Progenitor cell of endocrine pancreas (in vitro differentiated cells): ENCODE data around the gene MMEL1. TPM values are rescaled to one million over a fixed set of nuclear protein-coding genes. Genes with fewer than 3 reads are reported as not detected.

Experiments
- DNase-seq: peaks from one replicate; pipeline ENCODE4 v3.0.0; 2021; ENCODE audit warnings: low spot score; ENCODE audit not compliant: unreplicated experiment
- H3K27ac Mint-ChIP-seq: 2 replicates; pipeline ENCODE4 v1.8.0; 2021; ENCODE audit warnings: mild to moderate bottlenecking, moderate library complexity, mixed read lengths
- H3K27me3 Mint-ChIP-seq: 2 replicates; pipeline ENCODE4 v1.8.0; 2021; ENCODE audit warnings: mixed read lengths
- H3K36me3 Mint-ChIP-seq: 2 replicates; pipeline ENCODE4 v1.8.0; 2022; ENCODE audit warnings: mixed read lengths; ENCODE audit not compliant: insufficient read depth
- H3K4me1 Mint-ChIP-seq: 2 replicates; pipeline ENCODE4 v1.8.0; 2021; ENCODE audit warnings: low read depth, mixed read lengths
- H3K4me3 Mint-ChIP-seq: 2 replicates; pipeline ENCODE4 v1.8.0; 2021; ENCODE audit warnings: low read depth, mild to moderate bottlenecking, moderate library complexity, mixed read lengths
- H3K9me3 Mint-ChIP-seq: 2 replicates; pipeline ENCODE4 v1.8.0; 2021; ENCODE audit warnings: low read depth, mixed read lengths
- CTCF ChIP-seq: fragments of 200-600 bp; sonication (generic); IDR thresholded peaks from one replicate; pipeline ENCODE4 v1.5.0; 2021; ENCODE audit warnings: antibody characterized with exemption, mild to moderate bottlenecking; ENCODE audit not compliant: unreplicated experiment
- total RNA-seq: library from RNA; stranded (reverse); gene quantifications from 2 replicates; pipeline ENCODE4 v1.2.1, GENCODE V29; 2021

MMEL1 gene
- total RNA-seq, 1 donor from 2014 or later, result 0.93 TPM

GRCh38 chr1:2561898-2562895, 70.6 kb downstream of the MMEL1 start:
- H3K4me3 Mint-ChIP-seq, result no peak overlapping the region
- H3K4me1 Mint-ChIP-seq, result peaks cover 8% of the 10 kb centered on the region
- peaks cover 4% of the 10 kb centered on the region for H3K27me3 Mint-ChIP-seq
- TF ChIP-seq CTCF, result peak; percentile 32
- no peaks in the 10 kb centered on the region for H3K36me3 Mint-ChIP-seq
- H3K27ac Mint-ChIP-seq, result no peak overlapping the region
- H3K9me3 Mint-ChIP-seq, result no peaks in the 10 kb centered on the region
- DNase-seq, result peak; percentile 9

GRCh38 chr1:2561446-2561845, 71.4 kb downstream of the MMEL1 start:
- Mint-ChIP-seq H3K4me1 (peaks cover 11% of the 10 kb centered on the region), H3K27ac (no peak overlapping the region), H3K27me3 (peaks cover 5% of the 10 kb centered on the region), H3K9me3 (no peaks in the 10 kb centered on the region), H3K36me3 (no peaks in the 10 kb centered on the region), H3K4me3 (no peak overlapping the region)
- DNase-seq, result no peak
- no peak for TF ChIP-seq CTCF

- DNase-seq, result no peak
- Mint-ChIP-seq H3K4me3 (no peak overlapping the region), H3K27me3 (peaks cover 7% of the 10 kb centered on the region), H3K9me3 (no peaks in the 10 kb centered on the region), H3K27ac (no peak overlapping the region), H3K36me3 (no peaks in the 10 kb centered on the region), H3K4me1 (peaks cover 10% of the 10 kb centered on the region)
- TF ChIP-seq CTCF, result no peak
Measured at GRCh38 chr1:2560299-2561073, 72.3 kb downstream of the MMEL1 start.

GRCh38 chr1:2559509-2560298, 73.1 kb downstream of the MMEL1 start:
- Mint-ChIP-seq H3K27ac (no peak overlapping the region), H3K9me3 (no peaks in the 10 kb centered on the region), H3K27me3 (peaks cover 7% of the 10 kb centered on the region), H3K4me3 (no peak overlapping the region), H3K4me1 (peaks cover 8% of the 10 kb centered on the region), H3K36me3 (no peaks in the 10 kb centered on the region)
- DNase-seq, result no peak
- TF ChIP-seq CTCF, result no peak

- H3K4me1 Mint-ChIP-seq, result peaks cover 8% of the 10 kb centered on the region
- no peak for DNase-seq
- peaks cover 7% of the 10 kb centered on the region for H3K27me3 Mint-ChIP-seq
- no peaks in the 10 kb centered on the region for H3K36me3 Mint-ChIP-seq
- H3K27ac Mint-ChIP-seq, result no peak overlapping the region
- H3K4me3 Mint-ChIP-seq, result no peak overlapping the region
- TF ChIP-seq CTCF, result no peak
- no peaks in the 10 kb centered on the region for H3K9me3 Mint-ChIP-seq
Measured at GRCh38 chr1:2558861-2559260, 74.0 kb downstream of the MMEL1 start.
